ENCODE measurements around the gene ATG4A. TPM values are rescaled to one million over a fixed set of nuclear protein-coding genes. Genes with fewer than 3 reads are reported as not detected.

Gene ATG4A
- total RNA-seq, 1 experiment from 2014 or later, result 6.4 TPM

DNA sequence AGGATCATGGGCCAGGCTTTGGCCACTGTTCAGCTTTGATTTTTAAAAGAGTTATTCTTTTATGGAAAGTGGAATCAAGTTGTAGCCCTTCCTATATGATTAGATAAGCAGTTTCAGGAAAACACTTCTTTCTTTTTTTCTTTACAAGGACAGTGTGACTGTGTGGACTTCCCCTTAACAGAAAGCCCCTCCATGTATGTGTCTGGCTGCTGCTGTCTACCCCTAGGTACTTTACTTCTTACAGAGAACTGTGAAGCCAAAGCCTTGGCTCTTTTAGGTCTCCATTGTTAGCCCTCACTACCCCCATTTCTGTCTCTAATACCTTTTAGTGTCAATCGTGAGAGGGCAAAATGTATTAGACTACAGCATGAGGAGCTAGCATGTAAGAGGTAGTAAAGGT lies 27.6 kb upstream of the ATG4A start:
- Histone ChIP-seq H3K23me2 (ENCODE audit: insufficient read length, low read depth, low read length, poor library complexity, severe bottlenecking) (no peaks in the 10 kb centered on the region), H2BK12ac (ENCODE audit: insufficient read length, low read depth, low read length) (no peak overlapping the region), H3K14ac (ENCODE audit: insufficient read depth, low read length) (no peak overlapping the region), H3K79me2 (ENCODE audit: insufficient read depth, low read length) (no peaks in the 10 kb centered on the region), H2AK5ac (ENCODE audit: insufficient read length, low read length) (no peak overlapping the region), H3K4ac (ENCODE audit: low read depth, low read length) (no peak overlapping the region), H2BK5ac (ENCODE audit: insufficient read length, low read length) (no peak overlapping the region), H4K20me1 (ENCODE audit: control insufficient read depth, insufficient read depth, insufficient read length) (no peaks in the 10 kb centered on the region), H4K91ac (ENCODE audit: insufficient read length, low read depth, low read length) (no peak overlapping the region), H3K18ac (ENCODE audit: insufficient read length, low read depth, low read length) (no peak overlapping the region), H3K23ac (ENCODE audit: insufficient read length, low read depth, low read length) (no peak overlapping the region), H2BK15ac (ENCODE audit: low read depth, low read length) (no peak overlapping the region), H4K5ac (ENCODE audit: insufficient read length, low read depth, low read length) (no peak overlapping the region), H2AFZ (ENCODE audit: low read length) (no peak overlapping the region), H4K8ac (replicated peaks; ENCODE audit: insufficient read length, low read depth, low read length) (no peak overlapping the region), H3K4me1 (ENCODE audit: insufficient read depth, low read length) (no peaks in the 10 kb centered on the region), H3K9me3 (ENCODE audit: control insufficient read depth, low read depth, low read length) (no peaks in the 10 kb centered on the region), H3T11ph (ENCODE audit: low read length) (no peak overlapping the region), H3K9ac (ENCODE audit: extremely low read depth, insufficient read length, low read length) (no peak overlapping the region), H3K4me2 (ENCODE audit: insufficient read depth, insufficient read length, low read length) (no peak overlapping the region), H3K79me1 (ENCODE audit: insufficient read depth, low read depth, low read length, poor library complexity, severe bottlenecking) (no peaks in the 10 kb centered on the region), H2BK20ac (ENCODE audit: low read depth, low read length, poor library complexity, severe bottlenecking) (no peak overlapping the region), H2BK120ac (ENCODE audit: low read depth, low read length, poor library complexity, severe bottlenecking) (no peak overlapping the region), H3K27me3 (ENCODE audit: insufficient read depth, low read length) (no peaks in the 10 kb centered on the region), H3K27ac (ENCODE audit: insufficient read length, low read depth, low read length) (no peak overlapping the region), H3K56ac (ENCODE audit: insufficient read length, low read depth, low read length) (no peak overlapping the region)
- Mint-ChIP-seq H3K27me3 (ENCODE audit: low read depth) (peaks cover 2% of the 10 kb centered on the region), H3K9me3 (peaks cover 0 to 6% of the 10 kb centered on the region in 2 experiments; a peak in 2 of 5 replicates), H3K4me3 (no peak overlapping the region), H3K4me1 (peaks cover 13 to 37% of the 10 kb centered on the region in 2 experiments), H3K27ac (no peak overlapping the region), H3K36me3 (ENCODE audit: insufficient read depth in 1 of 3, low read depth in 3 of 3) (0 out of 7 replicates have a peak, but pooled peaks cover 0 to 4% (median 0%) of the 10 kb centered on the region in 3 experiments)
- no CpG with 5 or more reads among the region's 1 CpG for WGBS (ENCODE audit: extremely low coverage, insufficient read length, low lambda C conversion rate)
- no peak for DNase-seq
- TF ChIP-seq, protein P1, sequence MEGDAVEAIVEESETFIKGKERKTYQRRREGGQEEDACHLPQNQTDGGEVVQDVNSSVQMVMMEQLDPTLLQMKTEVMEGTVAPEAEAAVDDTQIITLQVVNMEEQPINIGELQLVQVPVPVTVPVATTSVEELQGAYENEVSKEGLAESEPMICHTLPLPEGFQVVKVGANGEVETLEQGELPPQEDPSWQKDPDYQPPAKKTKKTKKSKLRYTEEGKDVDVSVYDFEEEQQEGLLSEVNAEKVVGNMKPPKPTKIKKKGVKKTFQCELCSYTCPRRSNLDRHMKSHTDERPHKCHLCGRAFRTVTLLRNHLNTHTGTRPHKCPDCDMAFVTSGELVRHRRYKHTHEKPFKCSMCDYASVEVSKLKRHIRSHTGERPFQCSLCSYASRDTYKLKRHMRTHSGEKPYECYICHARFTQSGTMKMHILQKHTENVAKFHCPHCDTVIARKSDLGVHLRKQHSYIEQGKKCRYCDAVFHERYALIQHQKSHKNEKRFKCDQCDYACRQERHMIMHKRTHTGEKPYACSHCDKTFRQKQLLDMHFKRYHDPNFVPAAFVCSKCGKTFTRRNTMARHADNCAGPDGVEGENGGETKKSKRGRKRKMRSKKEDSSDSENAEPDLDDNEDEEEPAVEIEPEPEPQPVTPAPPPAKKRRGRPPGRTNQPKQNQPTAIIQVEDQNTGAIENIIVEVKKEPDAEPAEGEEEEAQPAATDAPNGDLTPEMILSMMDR (conservative IDR thresholded peaks at IDR 0.05), result no peak

Data from H9 (cell line).